PFSK-1 (cell line): ENCODE measurements around the gene GEMIN5.

Experiments
- FOXP2 ChIP-seq: optimal IDR thresholded peaks from 2 replicates; pipeline ENCODE3; 2011; ENCODE audit warnings: borderline replicate concordance, control low read depth, inconsistent platforms; ENCODE audit not compliant: insufficient read depth; ENCODE audit errors: extremely low read length, extremely low read depth
- POLR2AphosphoS5 ChIP-seq: IDR thresholded peaks from 2 replicates; pipeline ENCODE4 v1.6.1; 2012; ENCODE audit warnings: low read depth, mild to moderate bottlenecking, control low read depth, low read length, moderate library complexity
- REST ChIP-seq, 2 experiments: IDR thresholded peaks; 2 replicates each; pipeline versions ENCODE4 v1.6.1 to v1.8.0; 2011 to 2012; ENCODE audit warnings: low read depth in 2 of 2, low read length in 2 of 2, control low read depth in 1 of 2, inconsistent platforms in 1 of 2, mild to moderate bottlenecking in 1 of 2, moderate library complexity in 1 of 2; ENCODE audit not compliant: insufficient read depth in 1 of 2
- SIN3A ChIP-seq: IDR thresholded peaks from 2 replicates; pipeline ENCODE4 v1.6.1; 2012; ENCODE audit warnings: mild to moderate bottlenecking, low read length, moderate library complexity, borderline replicate concordance; ENCODE audit not compliant: insufficient read depth
- TAF1 ChIP-seq: IDR thresholded peaks from 2 replicates; pipeline ENCODE4 v1.6.1; 2012; ENCODE audit warnings: low read length, control low read depth, borderline replicate concordance; ENCODE audit not compliant: insufficient read depth

Gene GEMIN5

DNA sequence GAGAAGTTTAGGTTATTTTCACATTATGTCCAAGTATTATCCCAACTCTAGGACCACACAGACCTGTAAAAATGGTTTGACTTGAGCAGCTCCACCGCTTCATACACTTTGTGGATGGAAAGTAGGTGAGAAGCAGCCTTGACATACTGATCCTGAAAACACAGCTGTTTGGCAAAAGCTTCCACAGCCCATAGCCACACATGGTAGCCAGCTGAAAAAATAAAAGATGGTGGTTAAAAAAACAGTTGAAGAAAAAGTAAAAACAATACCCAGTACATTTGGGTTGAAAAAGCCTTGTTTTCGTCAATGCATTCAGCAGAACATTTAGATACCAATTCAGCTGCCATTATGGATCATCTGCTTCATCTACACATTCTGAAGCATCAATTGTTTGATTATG is 36.7 kb downstream of the GEMIN5 start:
- TF ChIP-seq TAF1 (no peak), SIN3A (no peak), FOXP2 (no peak), REST (IDR thresholded peaks at IDR 0.05; ENCODE audit: insufficient read depth in 1 of 2, low read depth in 2 of 2, low read length in 2 of 2) (no peak), POLR2AphosphoS5 (no peak)

DNA sequence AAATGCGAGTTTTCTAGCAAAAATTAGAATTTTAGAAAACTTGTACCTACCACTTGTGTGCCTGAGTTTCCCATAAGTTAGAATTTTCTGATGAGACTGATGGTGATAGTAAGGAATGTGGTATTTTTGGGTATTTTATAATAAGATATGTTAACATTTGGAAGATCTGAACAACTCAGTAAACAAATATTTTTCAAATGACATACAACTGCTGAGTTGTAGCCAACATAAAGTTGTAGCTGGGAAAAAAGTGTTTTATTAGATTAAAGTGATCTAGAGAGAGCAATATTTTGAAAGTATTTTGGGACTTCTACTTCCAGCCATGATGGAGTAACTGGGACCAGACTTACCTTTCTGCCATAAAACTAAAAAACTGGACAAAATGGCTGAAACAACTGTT is 37.9 kb downstream of the GEMIN5 start:
- no peak for TF ChIP-seq REST (IDR thresholded peaks at IDR 0.05; ENCODE audit: insufficient read depth in 1 of 2, low read depth in 2 of 2, low read length in 2 of 2)
- no peak for TF ChIP-seq SIN3A
- no peak for TF ChIP-seq FOXP2
- no peak for TF ChIP-seq TAF1
- TF ChIP-seq POLR2AphosphoS5: no peak

GRCh38 chr5:154899151-154899816 is 38.7 kb downstream of the GEMIN5 start:
- TF ChIP-seq FOXP2: no peak
- TF ChIP-seq SIN3A: no peak
- TF ChIP-seq TAF1: no peak
- TF ChIP-seq REST (IDR thresholded peaks at IDR 0.05; ENCODE audit: insufficient read depth in 1 of 2, low read depth in 2 of 2, low read length in 2 of 2): no peak
- TF ChIP-seq POLR2AphosphoS5: no peak

- TF ChIP-seq REST (IDR thresholded peaks at IDR 0.05; ENCODE audit: insufficient read depth in 1 of 2, low read depth in 2 of 2, low read length in 2 of 2): no peak
- no peak for TF ChIP-seq SIN3A
- TF ChIP-seq FOXP2: no peak
- no peak for TF ChIP-seq TAF1
- TF ChIP-seq POLR2AphosphoS5: no peak
These were observed 39.8 kb downstream of the GEMIN5 start for GRCh38 chr5:154898210-154898609.
